ENCODE measurements around the gene TUFT1. TPM values are rescaled to one million over a fixed set of nuclear protein-coding genes. Genes with fewer than 3 reads are reported as not detected.

The TUFT1 gene
- total RNA-seq, 1 donor from 2014 or later: 17.3 TPM

DNA sequence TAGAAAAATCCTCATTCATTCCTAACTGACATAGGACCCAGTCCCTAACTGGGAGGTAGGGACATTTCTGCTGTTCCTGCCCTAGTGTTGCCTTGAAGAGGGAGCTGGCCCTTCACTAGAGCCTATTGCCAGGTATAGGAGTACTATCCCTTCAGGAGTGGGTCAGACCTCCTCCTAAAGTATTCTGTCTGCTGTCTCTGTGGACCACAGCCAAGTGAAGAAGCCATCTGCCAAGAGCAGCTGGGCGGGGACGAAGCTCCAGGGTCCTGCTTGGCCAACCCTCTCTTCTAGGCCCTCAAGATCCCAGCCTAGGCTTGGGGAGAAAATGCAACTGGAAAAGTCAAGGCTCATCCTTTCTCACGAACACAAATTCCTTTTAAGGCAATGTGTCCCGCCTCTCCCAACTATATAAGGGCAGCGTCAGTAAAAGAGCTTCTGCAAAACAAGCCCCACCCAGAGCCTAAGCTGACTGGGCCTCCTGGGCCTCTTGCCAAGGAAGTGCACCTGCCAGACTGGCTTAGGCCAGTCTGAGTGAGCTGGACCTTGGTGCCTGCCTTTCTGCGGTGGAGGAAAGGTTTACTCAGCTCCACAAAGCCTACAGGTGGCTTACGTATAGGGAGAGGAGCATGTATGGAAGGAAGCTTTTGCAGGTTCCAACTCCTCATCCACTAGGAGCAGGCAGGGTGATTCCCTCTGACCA, 638 bp upstream of the TUFT1 start:
- Mint-ChIP-seq H3K27me3 (ENCODE audit: low read depth) (no peaks in the 10 kb centered on the region), H3K9me3 (no peaks in the 10 kb centered on the region), H3K27ac (peak overlapping the region; percentile 99), H3K4me1 (peaks cover 29% of the 10 kb centered on the region), H3K36me3 (peaks cover 7% of the 10 kb centered on the region), H3K4me3 (peak overlapping the region; percentile 96)
- DNase-seq (ENCODE audit: low spot score in 2 of 2, unreplicated experiment in 2 of 2): peak; percentile 43 to 75
- TF ChIP-seq CTCF (IDR thresholded peaks at IDR 0.05; ENCODE audit: unreplicated experiment): no peak

- DNase-seq (ENCODE audit: low spot score in 2 of 2, unreplicated experiment in 2 of 2): no peak
- Mint-ChIP-seq H3K4me3 (peak overlapping the region; percentile 96), H3K27ac (peak overlapping the region; percentile 99), H3K27me3 (ENCODE audit: low read depth) (no peaks in the 10 kb centered on the region), H3K9me3 (no peaks in the 10 kb centered on the region), H3K36me3 (peaks cover 7% of the 10 kb centered on the region), H3K4me1 (peaks cover 30% of the 10 kb centered on the region)
- TF ChIP-seq CTCF (IDR thresholded peaks at IDR 0.05; ENCODE audit: unreplicated experiment): no peak
These were observed 871 bp downstream of the TUFT1 start for GRCh38 chr1:151540982-151541377.

- H3K27me3 Mint-ChIP-seq (ENCODE audit: low read depth): no peaks in the 10 kb centered on the region
- TF ChIP-seq CTCF (IDR thresholded peaks at IDR 0.05; ENCODE audit: unreplicated experiment): no peak
- no peaks in the 10 kb centered on the region for H3K9me3 Mint-ChIP-seq
- H3K27ac Mint-ChIP-seq: peak overlapping the region; percentile 99
- peaks cover 7% of the 10 kb centered on the region for H3K36me3 Mint-ChIP-seq
- peaks cover 30% of the 10 kb centered on the region for H3K4me1 Mint-ChIP-seq
- H3K4me3 Mint-ChIP-seq: peak overlapping the region; percentile 96
- no peak for DNase-seq (ENCODE audit: low spot score in 2 of 2, unreplicated experiment in 2 of 2)
These were observed 1.6 kb downstream of the TUFT1 start for GRCh38 chr1:151541752-151542151.

DNA sequence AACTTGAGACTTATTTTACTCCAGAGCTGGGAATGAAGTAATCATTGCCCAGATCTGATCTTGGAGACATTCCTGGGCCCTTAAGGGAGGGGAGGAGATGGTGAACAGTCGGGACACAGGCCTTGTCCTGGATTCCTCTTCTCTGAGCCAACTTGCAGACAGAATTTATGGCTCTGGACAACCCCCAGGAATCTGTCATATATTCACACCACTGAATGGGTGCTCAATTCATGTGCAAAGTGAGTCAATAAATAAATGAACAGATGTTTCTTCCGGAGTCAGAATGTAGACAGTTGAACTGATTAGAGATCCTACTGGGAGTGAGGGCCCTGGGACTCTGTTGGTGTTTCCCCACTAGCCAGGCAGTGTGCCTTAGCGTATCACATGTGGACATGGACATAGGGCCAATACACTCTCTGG, 2.6 kb downstream of the TUFT1 start:
- Mint-ChIP-seq H3K27ac (peak overlapping the region; percentile 89), H3K9me3 (no peaks in the 10 kb centered on the region), H3K36me3 (peaks cover 8% of the 10 kb centered on the region), H3K4me3 (peak overlapping the region; percentile 96), H3K27me3 (ENCODE audit: low read depth) (no peaks in the 10 kb centered on the region), H3K4me1 (peaks cover 38% of the 10 kb centered on the region)
- no peak for DNase-seq (ENCODE audit: low spot score in 2 of 2, unreplicated experiment in 2 of 2)
- TF ChIP-seq CTCF (IDR thresholded peaks at IDR 0.05; ENCODE audit: unreplicated experiment): no peak

GRCh38 chr1:151545542-151545941, 5.4 kb downstream of the TUFT1 start:
- TF ChIP-seq CTCF (IDR thresholded peaks at IDR 0.05; ENCODE audit: unreplicated experiment): no peak
- DNase-seq (ENCODE audit: low spot score in 2 of 2, unreplicated experiment in 2 of 2): no peak
- H3K9me3 Mint-ChIP-seq: no peaks in the 10 kb centered on the region
- no peak overlapping the region for H3K4me3 Mint-ChIP-seq
- H3K27me3 Mint-ChIP-seq (ENCODE audit: low read depth): no peaks in the 10 kb centered on the region
- H3K36me3 Mint-ChIP-seq: peaks cover 2% of the 10 kb centered on the region
- H3K4me1 Mint-ChIP-seq: peaks cover 48% of the 10 kb centered on the region
- peak overlapping the region; percentile 80 for H3K27ac Mint-ChIP-seq
